Ovary (tissue), 3 donors: ENCODE data around the gene ELAVL3.

ENCODE experiments used
- CTCF ChIP-seq, 3 donors: fragments of 450-650 bp in 2 of 3; fragments of 200-600 bp in 1 of 3; IDR thresholded peaks; one replicate each; pipeline versions ENCODE4 v1.5.1 to v1.8.0; 2016 to 2022; ENCODE audit warnings: antibody characterized with exemption in 3 of 3, mild to moderate bottlenecking in 1 of 3
- EP300 ChIP-seq: sonication (generic); formaldehyde crosslinking; IDR thresholded peaks from one replicate; pipeline ENCODE4 v1.6.1; 2017; ENCODE audit warnings: antibody characterized with exemption
- donor health status: DM: no; HTN: no; CAD: no.

- no peak for TF ChIP-seq EP300
- no peak for TF ChIP-seq CTCF (IDR thresholded peaks at IDR 0.05)
These were observed 27.1 kb downstream of the ELAVL3 start for GRCh38 chr19:11453468-11454341.
